Osteoblast (primary cell): ENCODE results near the gene PALM. TPM values are rescaled to one million over a fixed set of nuclear protein-coding genes. Genes with fewer than 3 reads are reported as not detected.
A peak's percentile ranks its signal among the peaks of the same experiment; 100 is the strongest.

ENCODE experiments used
- DNase-seq: peaks from one replicate; pipeline ENCODE4 v3.0.0; 2011; ENCODE audit warnings: low spot score, mixed read lengths; ENCODE audit not compliant: insufficient read length; ENCODE audit errors: missing footprints
- H2AFZ ChIP-seq: 2 replicates; pipeline ENCODE4 v1.6.0; 2011; ENCODE audit warnings: mild to moderate bottlenecking, low read length
- H3K27ac ChIP-seq: 2 replicates; pipeline ENCODE4 v1.5.1; 2011; ENCODE audit warnings: mild to moderate bottlenecking, low read depth, low read length, moderate library complexity
- H3K27me3 ChIP-seq: 2 replicates; pipeline ENCODE4 v1.6.0; 2012; ENCODE audit warnings: mild to moderate bottlenecking, control low read depth, inconsistent platforms, low read length, moderate library complexity; ENCODE audit not compliant: insufficient read depth
- H3K36me3 ChIP-seq: 2 replicates; pipeline ENCODE4 v1.5.1; 2011; ENCODE audit warnings: mild to moderate bottlenecking, low read length, control low read depth, moderate library complexity; ENCODE audit not compliant: insufficient read depth
- H3K4me1 ChIP-seq: 2 replicates; pipeline ENCODE4 v1.5.1; 2011; ENCODE audit warnings: mild to moderate bottlenecking, low read length, control low read depth, moderate library complexity; ENCODE audit not compliant: insufficient read depth
- H3K4me2 ChIP-seq: 2 replicates; pipeline ENCODE4 v1.6.0; 2011; ENCODE audit warnings: mild to moderate bottlenecking, low read length; ENCODE audit not compliant: insufficient read depth
- H3K4me3 ChIP-seq: fragments of 200-600 bp; sonication (generic); 3 replicates; pipeline ENCODE4 v1.5.1; 2012; ENCODE audit warnings: mild to moderate bottlenecking, low read length, inconsistent platforms; ENCODE audit not compliant: insufficient read depth
- H3K79me2 ChIP-seq: 2 replicates; pipeline ENCODE4 v1.6.0; 2012; ENCODE audit warnings: mild to moderate bottlenecking, low read length, control low read depth, inconsistent platforms; ENCODE audit not compliant: insufficient read depth
- H3K9me3 ChIP-seq: 2 replicates; pipeline ENCODE4 v1.5.1; 2011; ENCODE audit warnings: low read depth, low read length, control low read depth
- H4K20me1 ChIP-seq: 2 replicates; pipeline ENCODE4 v1.6.0; 2012; ENCODE audit warnings: mild to moderate bottlenecking, low read length, control low read depth; ENCODE audit not compliant: insufficient read depth
- CTCF ChIP-seq: IDR thresholded peaks from 2 replicates; pipeline ENCODE4 v1.5.1; 2011; ENCODE audit warnings: mild to moderate bottlenecking, low read depth, low read length, moderate library complexity; ENCODE audit errors: extremely low read depth
- total RNA-seq: library from RNA; depleted of rRNA; stranded (reverse); fragments of >200 nt; gene quantifications from 2 replicates; pipeline ENCODE4 v1.2.3, GENCODE V29; 2012

Gene PALM
- total RNA-seq, 1 donor, result 10.5 TPM

GRCh38 chr19:772063-772462 lies 63.3 kb downstream of the PALM start:
- Histone ChIP-seq H2AFZ (no peak overlapping the region), H3K27ac (no peak overlapping the region), H3K4me3 (no peak overlapping the region), H3K27me3 (no peaks in the 10 kb centered on the region), H3K4me2 (no peak overlapping the region), H3K9me3 (no peaks in the 10 kb centered on the region), H3K4me1 (peaks cover 4% of the 10 kb centered on the region), H3K36me3 (no peaks in the 10 kb centered on the region), H4K20me1 (no peaks in the 10 kb centered on the region), H3K79me2 (no peaks in the 10 kb centered on the region)
- no peak for TF ChIP-seq CTCF
- DNase-seq, result peak; percentile 1

GRCh38 chr19:772730-773436 lies 64.1 kb downstream of the PALM start:
- Histone ChIP-seq H3K27me3 (no peaks in the 10 kb centered on the region), H3K4me2 (no peak overlapping the region), H4K20me1 (no peaks in the 10 kb centered on the region), H3K27ac (no peak overlapping the region), H3K4me1 (peaks cover 4% of the 10 kb centered on the region), H3K36me3 (no peaks in the 10 kb centered on the region), H2AFZ (no peak overlapping the region), H3K79me2 (no peaks in the 10 kb centered on the region), H3K9me3 (no peaks in the 10 kb centered on the region), H3K4me3 (no peak overlapping the region)
- peak; percentile 21 for DNase-seq
- TF ChIP-seq CTCF, result no peak

GRCh38 chr19:776549-776948 lies 67.8 kb downstream of the PALM start:
- Histone ChIP-seq H4K20me1 (no peaks in the 10 kb centered on the region), H3K27ac (no peak overlapping the region), H3K4me1 (peaks cover 4% of the 10 kb centered on the region), H3K79me2 (no peaks in the 10 kb centered on the region), H3K36me3 (no peaks in the 10 kb centered on the region), H3K4me3 (no peak overlapping the region), H3K4me2 (no peak overlapping the region), H2AFZ (no peak overlapping the region), H3K9me3 (no peaks in the 10 kb centered on the region), H3K27me3 (no peaks in the 10 kb centered on the region)
- DNase-seq, result peak; percentile 8
- TF ChIP-seq CTCF, result no peak

GRCh38 chr19:778910-779653 lies 70.3 kb downstream of the PALM start:
- no peak for TF ChIP-seq CTCF
- peak; percentile 95 for DNase-seq
- Histone ChIP-seq H3K27ac (peak overlapping the region; percentile 79), H3K79me2 (no peaks in the 10 kb centered on the region), H4K20me1 (no peaks in the 10 kb centered on the region), H3K27me3 (no peaks in the 10 kb centered on the region), H3K4me2 (peak overlapping the region; percentile 29), H3K36me3 (no peaks in the 10 kb centered on the region), H3K9me3 (no peaks in the 10 kb centered on the region), H3K4me3 (peak overlapping the region; percentile 27), H2AFZ (peak overlapping the region; percentile 90), H3K4me1 (peaks cover 18% of the 10 kb centered on the region)
